ENCODE results near the gene MYADM.

MYADM gene

DNA sequence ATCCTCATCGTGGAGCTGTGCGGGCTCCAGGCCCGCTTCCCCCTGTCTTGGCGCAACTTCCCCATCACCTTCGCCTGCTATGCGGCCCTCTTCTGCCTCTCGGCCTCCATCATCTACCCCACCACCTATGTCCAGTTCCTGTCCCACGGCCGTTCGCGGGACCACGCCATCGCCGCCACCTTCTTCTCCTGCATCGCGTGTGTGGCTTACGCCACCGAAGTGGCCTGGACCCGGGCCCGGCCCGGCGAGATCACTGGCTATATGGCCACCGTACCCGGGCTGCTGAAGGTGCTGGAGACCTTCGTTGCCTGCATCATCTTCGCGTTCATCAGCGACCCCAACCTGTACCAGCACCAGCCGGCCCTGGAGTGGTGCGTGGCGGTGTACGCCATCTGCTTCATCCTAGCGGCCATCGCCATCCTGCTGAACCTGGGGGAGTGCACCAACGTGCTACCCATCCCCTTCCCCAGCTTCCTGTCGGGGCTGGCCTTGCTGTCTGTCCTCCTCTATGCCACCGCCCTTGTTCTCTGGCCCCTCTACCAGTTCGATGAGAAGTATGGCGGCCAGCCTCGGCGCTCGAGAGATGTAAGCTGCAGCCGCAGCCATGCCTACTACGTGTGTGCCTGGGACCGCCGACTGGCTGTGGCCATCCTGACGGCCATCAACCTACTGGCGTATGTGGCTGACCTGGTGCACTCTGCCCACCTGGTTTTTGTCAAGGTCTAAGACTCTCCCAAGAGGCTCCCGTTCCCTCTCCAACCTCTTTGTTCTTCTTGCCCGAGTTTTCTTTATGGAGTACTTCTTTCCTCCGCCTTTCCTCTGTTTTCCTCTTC, 6.3 kb downstream of the MYADM start:
- POLR2A ChIA-PET: interaction anchor here (1.0 kb wide), 1 partner anchor 21 kb away, joined by 4 read pairs; no protein-coding TSS in a partner anchor
- Histone ChIP-seq H3K27ac (ENCODE audit: insufficient read depth in 1 of 2, low read depth in 1 of 2, low read length in 2 of 2, poor library complexity in 1 of 2, severe bottlenecking in 2 of 2) (no peak overlapping the region), H3K9me3 (ENCODE audit: control extremely low read depth in 1 of 5, control insufficient read depth in 4 of 5, insufficient read depth in 2 of 5, low read depth in 1 of 5, low read length in 4 of 5) (no peaks in the 10 kb centered on the region), H3K27me3 (replicated peaks in 2 of 5; ENCODE audit: control insufficient read depth in 4 of 5, insufficient read depth in 5 of 5, low read length in 4 of 5) (no peaks in the 10 kb centered on the region), H3K4me3 (ENCODE audit: control insufficient read depth in 1 of 7, extremely low read depth in 1 of 7, insufficient read depth in 4 of 7, low read depth in 2 of 7, low read length in 6 of 7) (no peak overlapping the region), H3K36me3 (ENCODE audit: control insufficient read depth in 4 of 4, insufficient read depth in 4 of 4, low read length in 3 of 4) (peaks cover 5 to 50% (median 23%) of the 10 kb centered on the region in 4 experiments), H3K4me1 (ENCODE audit: control extremely low read depth in 1 of 4, control insufficient read depth in 4 of 4, insufficient read depth in 4 of 4, low read length in 3 of 4) (peaks cover 7 to 43% (median 29%) of the 10 kb centered on the region in 4 experiments)
- peak in 1 of 3 donors; percentile 26 for DNase-seq
- 94% methylated on average over 48 of the region's 51 CpGs for WGBS (ENCODE audit: insufficient coverage)
- CTCF ChIA-PET: no interaction called here

DNA sequence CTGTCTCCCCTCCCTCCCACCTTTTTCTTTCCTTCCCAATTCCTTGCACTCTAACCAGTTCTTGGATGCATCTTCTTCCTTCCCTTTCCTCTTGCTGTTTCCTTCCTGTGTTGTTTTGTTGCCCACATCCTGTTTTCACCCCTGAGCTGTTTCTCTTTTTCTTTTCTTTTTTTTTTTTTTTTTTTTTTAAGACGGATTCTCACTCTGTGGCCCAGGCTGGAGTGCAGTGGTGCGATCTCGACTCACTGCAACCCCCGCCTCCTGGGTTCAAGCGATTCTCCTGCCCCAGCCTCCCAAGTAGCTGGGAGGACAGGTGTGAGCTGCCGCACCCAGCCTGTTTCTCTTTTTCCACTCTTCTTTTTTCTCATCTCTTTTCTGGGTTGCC, 6.9 kb downstream of the MYADM start:
- ChIA-PET CTCF (no interaction called here), POLR2A (interaction anchor here (1.0 kb wide), 1 partner anchor 44 kb away, joined by 4 read pairs; no protein-coding TSS in a partner anchor)
- Histone ChIP-seq H3K4me3 (ENCODE audit: control insufficient read depth in 1 of 7, extremely low read depth in 1 of 7, insufficient read depth in 4 of 7, low read depth in 2 of 7, low read length in 6 of 7) (no peak overlapping the region), H3K9me3 (ENCODE audit: control extremely low read depth in 1 of 5, control insufficient read depth in 4 of 5, insufficient read depth in 2 of 5, low read depth in 1 of 5, low read length in 4 of 5) (no peaks in the 10 kb centered on the region), H3K27me3 (replicated peaks in 2 of 5; ENCODE audit: control insufficient read depth in 4 of 5, insufficient read depth in 5 of 5, low read length in 4 of 5) (peaks cover 0 to 2% (median under 1%) of the 10 kb centered on the region in 5 experiments), H3K4me1 (ENCODE audit: control extremely low read depth in 1 of 4, control insufficient read depth in 4 of 4, insufficient read depth in 4 of 4, low read length in 3 of 4) (peaks cover 8 to 47% (median 34%) of the 10 kb centered on the region in 4 experiments), H3K36me3 (ENCODE audit: control insufficient read depth in 4 of 4, insufficient read depth in 4 of 4, low read length in 3 of 4) (peaks cover 5 to 50% (median 23%) of the 10 kb centered on the region in 4 experiments), H3K27ac (ENCODE audit: insufficient read depth in 1 of 2, low read depth in 1 of 2, low read length in 2 of 2, poor library complexity in 1 of 2, severe bottlenecking in 2 of 2) (no peak overlapping the region)
- WGBS (ENCODE audit: insufficient coverage): 88% methylated on average over 6 of the region's 6 CpGs
- DNase-seq: no peak

DNA sequence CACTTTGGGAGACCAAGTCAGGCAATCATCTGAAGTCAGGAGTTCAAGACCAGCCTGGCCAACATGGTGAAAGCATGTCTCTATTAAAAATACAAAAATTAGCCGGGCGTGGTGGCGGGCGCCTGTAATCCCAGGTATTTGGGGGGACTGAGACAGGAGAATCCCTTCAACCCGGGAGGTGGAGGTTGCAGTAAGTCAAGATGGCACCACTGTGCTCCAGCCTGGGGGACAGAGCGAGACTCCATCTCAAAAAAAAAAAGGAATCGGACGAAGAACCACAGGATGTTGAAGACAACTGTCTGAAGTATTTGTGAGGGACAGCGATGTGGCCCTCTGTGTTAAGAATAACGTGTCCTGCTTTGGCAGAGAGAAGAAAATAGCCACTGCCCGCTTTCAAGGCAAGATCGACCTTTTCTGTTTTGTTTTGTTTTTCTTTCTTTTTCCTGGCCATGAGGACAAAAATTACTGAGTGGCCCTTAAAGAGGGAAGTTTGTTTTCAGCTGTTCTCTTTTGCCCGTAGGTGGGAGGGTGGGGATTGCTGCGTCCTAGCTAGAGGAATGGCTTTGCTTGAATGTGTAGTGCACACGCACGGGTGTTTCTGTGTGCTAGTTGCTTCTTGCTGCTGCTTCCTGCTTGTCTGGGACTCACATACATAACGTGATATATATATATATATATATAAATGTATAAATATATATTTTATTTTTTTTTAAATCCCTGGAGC, 8.1 kb downstream of the MYADM start:
- WGBS (ENCODE audit: insufficient coverage): 95% methylated on average over 12 of the region's 17 CpGs
- H3K9me3 ChIP-seq (ENCODE audit: control extremely low read depth in 1 of 5, control insufficient read depth in 4 of 5, insufficient read depth in 2 of 5, low read depth in 1 of 5, low read length in 4 of 5): no peaks in the 10 kb centered on the region
- no peak overlapping the region for H3K4me3 ChIP-seq (ENCODE audit: control insufficient read depth in 1 of 7, extremely low read depth in 1 of 7, insufficient read depth in 4 of 7, low read depth in 2 of 7, low read length in 6 of 7)
- H3K27me3 ChIP-seq (replicated peaks in 2 of 5; ENCODE audit: control insufficient read depth in 4 of 5, insufficient read depth in 5 of 5, low read length in 4 of 5): peaks cover 3 to 14% (median 10%) of the 10 kb centered on the region in 5 experiments
- CTCF ChIA-PET: interaction anchor here (0.7 to 2.0 kb wide), 2 partner anchors 24 to 32 kb away, joined by 3 to 6 read pairs; no protein-coding TSS in a partner anchor
- POLR2A ChIA-PET: interaction anchor here (1.0 to 2.6 kb wide), 2 partner anchors 9 to 45 kb away, joined by 4 to 13 read pairs; partner anchors contain the start of gene MYADM
- H3K36me3 ChIP-seq (ENCODE audit: control insufficient read depth in 4 of 4, insufficient read depth in 4 of 4, low read length in 3 of 4): peaks cover 5 to 48% (median 23%) of the 10 kb centered on the region in 4 experiments
- DNase-seq: peak in 1 of 3 donors; percentile 30
- H3K4me1 ChIP-seq (ENCODE audit: control extremely low read depth in 1 of 4, control insufficient read depth in 4 of 4, insufficient read depth in 4 of 4, low read length in 3 of 4): peaks cover 12 to 44% (median 31%) of the 10 kb centered on the region in 4 experiments
- no peak overlapping the region for H3K27ac ChIP-seq (ENCODE audit: insufficient read depth in 1 of 2, low read depth in 1 of 2, low read length in 2 of 2, poor library complexity in 1 of 2, severe bottlenecking in 2 of 2)

DNA sequence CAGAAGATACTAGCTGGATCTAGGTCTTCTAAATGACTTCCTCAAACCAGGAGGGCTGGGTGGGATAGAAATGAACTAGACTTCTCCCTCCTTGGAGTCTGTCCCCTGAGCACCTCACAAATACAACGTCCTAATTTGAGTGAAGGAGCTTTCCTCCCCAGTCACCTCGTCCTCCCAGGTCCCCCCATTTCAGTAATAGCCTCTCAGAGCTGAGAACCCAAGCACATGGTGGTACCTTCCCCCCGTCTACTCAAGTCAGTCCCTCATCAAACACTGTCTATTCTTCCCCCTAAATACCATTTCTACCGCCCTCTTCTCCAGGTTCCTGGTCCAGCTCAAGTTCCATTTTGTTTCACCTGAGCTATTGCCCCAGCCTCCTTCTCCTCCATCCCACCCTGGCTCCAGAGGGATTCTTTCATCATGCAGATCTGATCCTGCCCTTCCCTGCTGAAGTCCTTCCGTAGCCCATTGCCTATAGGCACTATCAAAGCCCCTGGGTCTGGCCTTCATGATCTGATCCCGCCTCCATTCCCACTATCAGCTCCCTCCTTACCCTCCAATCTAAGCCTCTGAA, 9.1 kb downstream of the MYADM start:
- DNase-seq: peak in 2 of 3 donors; percentile 72 to 74
- POLR2A ChIA-PET: interaction anchor here (2.6 kb wide), 1 partner anchor 10 kb away, joined by 13 read pairs; the partner anchor contains the start of gene MYADM
- no peak overlapping the region for H3K4me3 ChIP-seq (ENCODE audit: control insufficient read depth in 1 of 7, extremely low read depth in 1 of 7, insufficient read depth in 4 of 7, low read depth in 2 of 7, low read length in 6 of 7)
- 96% methylated on average over 4 of the region's 6 CpGs for WGBS (ENCODE audit: insufficient coverage)
- H3K36me3 ChIP-seq (ENCODE audit: control insufficient read depth in 4 of 4, insufficient read depth in 4 of 4, low read length in 3 of 4): peaks cover 5 to 43% (median 23%) of the 10 kb centered on the region in 4 experiments
- H3K9me3 ChIP-seq (ENCODE audit: control extremely low read depth in 1 of 5, control insufficient read depth in 4 of 5, insufficient read depth in 2 of 5, low read depth in 1 of 5, low read length in 4 of 5): no peaks in the 10 kb centered on the region
- peaks cover 3 to 24% (median 18%) of the 10 kb centered on the region in 5 experiments for H3K27me3 ChIP-seq (replicated peaks in 2 of 5; ENCODE audit: control insufficient read depth in 4 of 5, insufficient read depth in 5 of 5, low read length in 4 of 5)
- CTCF ChIA-PET: interaction anchor here (0.6 to 2.0 kb wide), 7 partner anchors 9 to 146 kb away, joined by 3 to 6 read pairs (median 4); partner anchors contain the start of gene MYADM
- peaks cover 12 to 42% (median 29%) of the 10 kb centered on the region in 4 experiments for H3K4me1 ChIP-seq (ENCODE audit: control extremely low read depth in 1 of 4, control insufficient read depth in 4 of 4, insufficient read depth in 4 of 4, low read length in 3 of 4)
- H3K27ac ChIP-seq (ENCODE audit: insufficient read depth in 1 of 2, low read depth in 1 of 2, low read length in 2 of 2, poor library complexity in 1 of 2, severe bottlenecking in 2 of 2): no peak overlapping the region

DNA sequence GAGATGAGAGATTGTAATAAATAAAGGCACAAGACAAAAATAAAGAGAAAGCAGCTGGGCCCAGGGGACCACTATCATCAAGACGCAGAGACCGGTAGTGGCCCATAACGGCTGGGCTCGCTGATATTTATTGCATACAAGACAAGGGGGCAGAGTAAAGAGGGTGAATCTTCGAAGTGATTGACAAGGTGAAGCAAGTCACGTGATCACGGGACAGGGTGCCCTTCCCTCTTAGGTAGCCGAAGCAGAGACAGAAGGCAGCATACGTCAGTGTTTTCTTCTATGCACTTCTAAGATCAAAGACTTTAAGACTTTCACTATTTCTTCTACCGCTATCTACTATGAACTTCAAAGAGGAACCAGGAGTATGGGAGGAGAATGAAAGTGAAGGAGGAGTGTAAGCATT, 9.7 kb downstream of the MYADM start:
- CTCF ChIA-PET: interaction anchor here (0.8 to 2.0 kb wide), 5 partner anchors 9 to 146 kb away, joined by 3 to 6 read pairs (median 4); partner anchors contain the start of gene MYADM
- WGBS (ENCODE audit: insufficient coverage): 94% methylated on average over 5 of the region's 10 CpGs
- no peak overlapping the region for H3K4me3 ChIP-seq (ENCODE audit: control insufficient read depth in 1 of 7, extremely low read depth in 1 of 7, insufficient read depth in 4 of 7, low read depth in 2 of 7, low read length in 6 of 7)
- POLR2A ChIA-PET: interaction anchor here (2.6 kb wide), 1 partner anchor 11 kb away, joined by 13 read pairs; the partner anchor contains the start of gene MYADM
- peak in 2 of 3 donors; percentile 71 to 75 for DNase-seq
- peaks cover 3 to 30% (median 18%) of the 10 kb centered on the region in 5 experiments for H3K27me3 ChIP-seq (replicated peaks in 2 of 5; ENCODE audit: control insufficient read depth in 4 of 5, insufficient read depth in 5 of 5, low read length in 4 of 5)
- H3K36me3 ChIP-seq (ENCODE audit: control insufficient read depth in 4 of 4, insufficient read depth in 4 of 4, low read length in 3 of 4): peaks cover 5 to 40% (median 23%) of the 10 kb centered on the region in 4 experiments
- peaks cover 12 to 42% (median 31%) of the 10 kb centered on the region in 4 experiments for H3K4me1 ChIP-seq (ENCODE audit: control extremely low read depth in 1 of 4, control insufficient read depth in 4 of 4, insufficient read depth in 4 of 4, low read length in 3 of 4)
- no peak overlapping the region for H3K27ac ChIP-seq (ENCODE audit: insufficient read depth in 1 of 2, low read depth in 1 of 2, low read length in 2 of 2, poor library complexity in 1 of 2, severe bottlenecking in 2 of 2)
- no peaks in the 10 kb centered on the region for H3K9me3 ChIP-seq (ENCODE audit: control extremely low read depth in 1 of 5, control insufficient read depth in 4 of 5, insufficient read depth in 2 of 5, low read depth in 1 of 5, low read length in 4 of 5)

DNA sequence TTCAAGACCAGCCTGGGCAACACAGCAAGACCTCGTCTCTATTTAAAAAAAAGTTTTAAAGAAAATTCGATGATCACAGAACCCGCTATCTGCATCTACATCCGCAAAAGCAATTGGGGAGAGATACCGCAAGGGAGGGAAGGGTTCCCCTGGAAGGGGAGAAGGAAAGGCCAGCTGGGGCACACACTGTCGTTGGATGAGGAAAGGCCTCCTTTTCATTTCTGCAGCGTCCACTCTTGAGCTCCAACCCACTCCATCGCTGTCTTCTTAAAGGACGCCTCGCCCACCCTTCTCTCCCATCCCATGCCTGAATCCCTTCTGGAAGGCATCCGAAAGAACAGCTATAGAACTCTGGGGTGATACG, 11.1 kb downstream of the MYADM start:
- Histone ChIP-seq H3K27me3 (replicated peaks in 2 of 5; ENCODE audit: control insufficient read depth in 4 of 5, insufficient read depth in 5 of 5, low read length in 4 of 5) (peaks cover 3 to 44% (median 25%) of the 10 kb centered on the region in 5 experiments), H3K4me1 (ENCODE audit: control extremely low read depth in 1 of 4, control insufficient read depth in 4 of 4, insufficient read depth in 4 of 4, low read length in 3 of 4) (peaks cover 12 to 41% (median 29%) of the 10 kb centered on the region in 4 experiments), H3K27ac (ENCODE audit: insufficient read depth in 1 of 2, low read depth in 1 of 2, low read length in 2 of 2, poor library complexity in 1 of 2, severe bottlenecking in 2 of 2) (no peak overlapping the region), H3K9me3 (ENCODE audit: control extremely low read depth in 1 of 5, control insufficient read depth in 4 of 5, insufficient read depth in 2 of 5, low read depth in 1 of 5, low read length in 4 of 5) (no peaks in the 10 kb centered on the region), H3K36me3 (ENCODE audit: control insufficient read depth in 4 of 4, insufficient read depth in 4 of 4, low read length in 3 of 4) (peaks cover 4 to 28% (median 16%) of the 10 kb centered on the region in 4 experiments), H3K4me3 (ENCODE audit: control insufficient read depth in 1 of 7, extremely low read depth in 1 of 7, insufficient read depth in 4 of 7, low read depth in 2 of 7, low read length in 6 of 7) (peak overlapping the region; percentile 15 to 81 (median 65))
- DNase-seq: peak in 2 of 3 donors; percentile 66 to 71
- ChIA-PET POLR2A (interaction anchor here (1.0 kb wide), 1 partner anchor 12 kb away, joined by 4 read pairs; the partner anchor contains the start of gene MYADM), CTCF (interaction anchor here (1.2 kb wide), 1 partner anchor 27 kb away, joined by 3 read pairs; no protein-coding TSS in a partner anchor)
- WGBS (ENCODE audit: insufficient coverage): 74% methylated on average over 5 of the region's 12 CpGs

Measured in common myeloid progenitor, CD34-positive (primary cell).